Mammary epithelial cell (primary cell): ENCODE data around the gene DIS3L2.
"Not testable (repeated sequence)": the region's sequence is repeated elsewhere in the genome, so short reads cannot be mapped to it uniquely, and the experiment has no call there.

Source experiments
- CTCF ChIP-seq, 2 donors: IDR thresholded peaks in 1 of 2; conservative IDR thresholded peaks in 1 of 2; 2 replicates each; pipeline ENCODE4 v1.5.1; 2011 to 2012; ENCODE audit warnings: inconsistent platforms in 2 of 2, low read length in 2 of 2, mild to moderate bottlenecking in 2 of 2, control low read depth in 1 of 2, low read depth in 1 of 2; ENCODE audit not compliant: insufficient read depth in 1 of 2; ENCODE audit errors: extremely low read depth in 1 of 2
- EZH2 ChIP-seq: IDR thresholded peaks from 2 replicates; pipeline ENCODE4 v1.6.1; 2012; ENCODE audit warnings: low read length, inconsistent platforms, borderline replicate concordance

- not testable (repeated sequence) for TF ChIP-seq CTCF (conservative IDR thresholded peaks at IDR 0.05 in 1 of 2, IDR thresholded peaks at IDR 0.05 in 1 of 2; ENCODE audit: extremely low read depth in 1 of 2, insufficient read depth in 1 of 2, low read depth in 1 of 2, low read length in 2 of 2); EZH2
Observed at GRCh38 chr2:232363064-232363783, 401.7 kb downstream of the DIS3L2 start.
